Keratinocyte (primary cell): ENCODE measurements around the gene USH2A. TPM values are rescaled to one million over a fixed set of nuclear protein-coding genes. Genes with fewer than 3 reads are reported as not detected.

Source experiments
- DNase-seq: peaks from one replicate; pipeline ENCODE4 v3.0.0-alpha.2; 2011; ENCODE audit warnings: low read depth, missing footprints, low spot score
- FAIRE-seq: peaks from 2 replicates; lab custom pipeline; 2011; peaks lifted over from hg19 to GRCh38; lab: Jason Lieb, UNC
- H2AFZ ChIP-seq: 2 replicates; pipeline ENCODE4 v1.6.0; 2012; ENCODE audit warnings: low read length, control low read depth, inconsistent platforms; ENCODE audit not compliant: control insufficient read depth
- H3K27ac ChIP-seq: 2 replicates; pipeline ENCODE4 v1.5.1; 2011; ENCODE audit warnings: low read length; ENCODE audit not compliant: control insufficient read depth, insufficient read depth
- H3K27me3 ChIP-seq: 3 replicates; pipeline ENCODE4 v1.6.0; 2011; ENCODE audit warnings: low read length; ENCODE audit not compliant: control insufficient read depth, insufficient read depth; ENCODE audit errors: extremely low read depth
- H3K36me3 ChIP-seq, 2 experiments: 2 replicates in 1 of 2; 3 replicates in 1 of 2; pipeline ENCODE4 v1.5.1; 2011; ENCODE audit warnings: low read length in 2 of 2, mild to moderate bottlenecking in 1 of 2; ENCODE audit not compliant: control insufficient read depth in 2 of 2, insufficient read depth in 2 of 2; ENCODE audit errors: extremely low read depth in 1 of 2
- H3K4me1 ChIP-seq: 3 replicates; pipeline ENCODE4 v1.5.1; 2011; ENCODE audit warnings: low read length; ENCODE audit not compliant: control insufficient read depth, insufficient read depth; ENCODE audit errors: extremely low read depth
- H3K4me2 ChIP-seq: 3 replicates; pipeline ENCODE4 v1.6.0; 2011; ENCODE audit warnings: low read depth, low read length; ENCODE audit not compliant: control insufficient read depth, insufficient read depth; ENCODE audit errors: extremely low read depth
- H3K4me3 ChIP-seq, 3 experiments: fragments of 200-600 bp in 1 of 3; sonication (generic) in 1 of 3; 2 replicates in 2 of 3; 3 replicates in 1 of 3; pipeline ENCODE4 v1.5.1; 2011 to 2016; ENCODE audit warnings: low read length in 3 of 3, mild to moderate bottlenecking in 3 of 3, control low read depth in 2 of 3, inconsistent platforms in 1 of 3, low read depth in 1 of 3, mixed read lengths in 1 of 3, mixed run types in 1 of 3, moderate library complexity in 1 of 3; ENCODE audit not compliant: control insufficient read depth in 2 of 3, insufficient read depth in 2 of 3; ENCODE audit errors: extremely low read depth in 1 of 3
- H3K79me2 ChIP-seq: 2 replicates; pipeline ENCODE4 v1.6.0; 2012; ENCODE audit warnings: low read length; ENCODE audit not compliant: control insufficient read depth, insufficient read depth
- H3K9ac ChIP-seq: 3 replicates; pipeline ENCODE4 v1.6.0; 2011; ENCODE audit warnings: low read length; ENCODE audit not compliant: control insufficient read depth, insufficient read depth; ENCODE audit errors: extremely low read depth
- H3K9me1 ChIP-seq: 3 replicates; pipeline ENCODE4 v1.6.0; 2011; ENCODE audit warnings: low read length; ENCODE audit not compliant: control insufficient read depth, insufficient read depth; ENCODE audit errors: extremely low read depth
- H3K9me3 ChIP-seq: 2 replicates; pipeline ENCODE4 v1.5.1; 2012; ENCODE audit warnings: low read depth, low read length; ENCODE audit not compliant: control insufficient read depth
- H4K20me1 ChIP-seq: 3 replicates; pipeline ENCODE4 v1.6.0; 2011; ENCODE audit warnings: low read length; ENCODE audit not compliant: control insufficient read depth, insufficient read depth; ENCODE audit errors: extremely low read depth
- CTCF ChIP-seq, 3 experiments: IDR thresholded peaks in 1 of 3; conservative IDR thresholded peaks in 1 of 3; optimal IDR thresholded peaks in 1 of 3; 2 replicates in 2 of 3; 3 replicates in 1 of 3; pipeline versions ENCODE3 to v1.5.1; 2011; ENCODE audit warnings: low read length in 3 of 3, mild to moderate bottlenecking in 3 of 3, moderate library complexity in 2 of 3, control low read depth in 1 of 3, inconsistent platforms in 1 of 3; ENCODE audit not compliant: insufficient read depth in 2 of 3; ENCODE audit errors: extremely low read depth in 1 of 3
- EZH2 ChIP-seq: IDR thresholded peaks from one replicate; pipeline ENCODE4 v1.6.1; 2012; ENCODE audit warnings: inconsistent platforms, mild to moderate bottlenecking, low read length, moderate library complexity
- dilution Hi-C: fragments of 300-500 bp; cut with MboI; formaldehyde crosslinking; loops from one replicate; pipeline ENCODE4 v1.7.0; 2020; ENCODE audit warnings: low sequenced_read_pairs; ENCODE audit not compliant: extremely low pct_ligation_motif_present
- polyA plus RNA-seq, 5 experiments: library from polyadenylated mRNA; depleted of rRNA in 3 of 5; stranded (reverse) in 3 of 5; stranded (forward) in 1 of 5; unstranded in 1 of 5; fragments of >200 nt; gene quantifications; 1 replicate in 1 of 5; 2 replicates in 3 of 5; 3 replicates in 1 of 5; pipeline versions ENCODE4 v1.2.1 to v1.2.3, GENCODE V29; 2011 to 2012; ENCODE audit warnings: missing spikeins in 2 of 5, low read depth in 1 of 5, low replicate concordance in 1 of 5

Gene USH2A
- polyA plus RNA-seq, 1 donor (not counting 4 experiments of a cell fraction or from before 2014, with no cell fraction given) = not detected

- TF ChIP-seq CTCF (optimal IDR thresholded peaks at IDR 0.05 in 1 of 3, IDR thresholded peaks at IDR 0.05 in 1 of 3, conservative IDR thresholded peaks at IDR 0.05 in 1 of 3; ENCODE audit: extremely low read depth in 1 of 3, insufficient read depth in 2 of 3, low read length in 3 of 3) (no peak), EZH2 (no peak)
- Histone ChIP-seq H3K79me2 (no peaks in the 10 kb centered on the region), H3K9me3 (no peaks in the 10 kb centered on the region), H2AFZ (no peak overlapping the region), H3K4me3 (no peak overlapping the region), H4K20me1 (no peaks in the 10 kb centered on the region), H3K27ac (no peak overlapping the region), H3K9me1 (no peaks in the 10 kb centered on the region), H3K4me1 (no peaks in the 10 kb centered on the region), H3K9ac (no peak overlapping the region), H3K27me3 (no peaks in the 10 kb centered on the region), H3K36me3 (no peaks in the 10 kb centered on the region), H3K4me2 (no peak overlapping the region)
- dilution Hi-C loops = no loop called here
- FAIRE-seq (no peak), DNase-seq (no peak)
Observed at GRCh38 chr1:215833941-215834729, 589.1 kb downstream of the USH2A start.

GRCh38 chr1:215830226-215830810 is 592.9 kb downstream of the USH2A start:
- H3K36me3 ChIP-seq = no peaks in the 10 kb centered on the region
- H3K9ac ChIP-seq = no peak overlapping the region
- no peaks in the 10 kb centered on the region for H3K9me1 ChIP-seq
- FAIRE-seq = no peak
- dilution Hi-C loops = no loop called here
- no peak overlapping the region for H2AFZ ChIP-seq
- no peaks in the 10 kb centered on the region for H3K9me3 ChIP-seq
- H3K27me3 ChIP-seq = no peaks in the 10 kb centered on the region
- no peak for DNase-seq
- no peaks in the 10 kb centered on the region for H3K4me1 ChIP-seq
- no peak overlapping the region for H3K4me2 ChIP-seq
- no peaks in the 10 kb centered on the region for H4K20me1 ChIP-seq
- H3K79me2 ChIP-seq = no peaks in the 10 kb centered on the region
- no peak overlapping the region for H3K27ac ChIP-seq
- no peak overlapping the region for H3K4me3 ChIP-seq
- no peak for TF ChIP-seq EZH2
- TF ChIP-seq CTCF (optimal IDR thresholded peaks at IDR 0.05 in 1 of 3, IDR thresholded peaks at IDR 0.05 in 1 of 3, conservative IDR thresholded peaks at IDR 0.05 in 1 of 3; ENCODE audit: extremely low read depth in 1 of 3, insufficient read depth in 2 of 3, low read length in 3 of 3) = no peak
